SK-N-DZ (cell line): Measurements from ENCODE around the gene PAFAH1B2.
"Not testable (repeated sequence)": the region's sequence is repeated elsewhere in the genome, so short reads cannot be mapped to it uniquely, and the experiment has no call there.

ENCODE experiments used
- DNase-seq: peaks from one replicate; pipeline ENCODE4 v3.0.0-alpha.2; 2015; ENCODE audit warnings: low spot score

Gene PAFAH1B2

GRCh38 chr11:117172724-117173421 lies 28.8 kb downstream of the PAFAH1B2 start:
- no peak for DNase-seq

GRCh38 chr11:117175104-117175503 lies 31.0 kb downstream of the PAFAH1B2 start:
- DNase-seq = no peak

GRCh38 chr11:117175781-117176180 lies 31.7 kb downstream of the PAFAH1B2 start:
- no peak for DNase-seq

- DNase-seq = no peak
These were observed 32.1 kb downstream of the PAFAH1B2 start for GRCh38 chr11:117176186-117176585.

GRCh38 chr11:117177534-117178209 lies 33.6 kb downstream of the PAFAH1B2 start:
- no peak for DNase-seq

- DNase-seq = peak; percentile 88
These were observed 34.3 kb downstream of the PAFAH1B2 start, which contains the start of gene SIDT2 for GRCh38 chr11:117178210-117179034. SIDT2 (plus strand) TSS chr11:117178743; CDS start chr11:117179264, 521 bp downstream.

GRCh38 chr11:117179048-117179999 lies 35.2 kb downstream of the PAFAH1B2 start:
- peak; percentile 11 for DNase-seq

- no peak for DNase-seq
These were observed 35.9 kb downstream of the PAFAH1B2 start for GRCh38 chr11:117180020-117180419.

- DNase-seq = no peak
These were observed 36.8 kb downstream of the PAFAH1B2 start for GRCh38 chr11:117180661-117181585.

GRCh38 chr11:117181586-117182550 lies 37.8 kb downstream of the PAFAH1B2 start:
- no peak for DNase-seq

GRCh38 chr11:117182551-117182935 lies 38.5 kb downstream of the PAFAH1B2 start:
- no peak for DNase-seq

GRCh38 chr11:117183178-117183577 lies 39.1 kb downstream of the PAFAH1B2 start:
- not testable (repeated sequence) for DNase-seq

GRCh38 chr11:117183724-117184349 lies 39.8 kb downstream of the PAFAH1B2 start:
- DNase-seq = no peak

GRCh38 chr11:117185736-117186430 lies 41.8 kb downstream of the PAFAH1B2 start:
- no peak for DNase-seq

- no peak for DNase-seq
These were observed 42.3 kb downstream of the PAFAH1B2 start for GRCh38 chr11:117186431-117186761.

- DNase-seq = no peak
These were observed 42.9 kb downstream of the PAFAH1B2 start for GRCh38 chr11:117187007-117187406.

GRCh38 chr11:117187428-117187798 lies 43.3 kb downstream of the PAFAH1B2 start:
- no peak for DNase-seq
